Spinal cord (tissue), 10 donors: Measurements from ENCODE around the gene STK32B. TPM values are rescaled to one million over a fixed set of nuclear protein-coding genes. Genes with fewer than 3 reads are reported as not detected.
"Not testable (repeated sequence)": the region's sequence is repeated elsewhere in the genome, so short reads cannot be mapped to it uniquely, and the experiment has no call there.

Experiments
- DNase-seq, 6 donors: peaks; one replicate each; pipeline versions ENCODE4 v3.0.0 to v3.0.0-alpha.2; 2013 to 2015; ENCODE audit warnings: low spot score in 6 of 6, low read depth in 4 of 6
- H3K27ac ChIP-seq: one replicate; pipeline ENCODE4 v1.5.1; 2013; ENCODE audit warnings: low read depth, low read length, control low read depth
- H3K27me3 ChIP-seq: one replicate; pipeline ENCODE4 v1.6.1; 2013; ENCODE audit warnings: low read length; ENCODE audit not compliant: control insufficient read depth, insufficient read depth
- H3K36me3 ChIP-seq: one replicate; pipeline ENCODE4 v1.6.1; 2013; ENCODE audit warnings: low read length; ENCODE audit not compliant: control insufficient read depth, insufficient read depth
- H3K4me1 ChIP-seq: one replicate; pipeline ENCODE4 v1.6.1; 2013; ENCODE audit warnings: low read length; ENCODE audit not compliant: control insufficient read depth, insufficient read depth
- H3K4me3 ChIP-seq: one replicate; pipeline ENCODE4 v1.5.1; 2013; ENCODE audit warnings: low read depth, low read length, control low read depth
- H3K9me3 ChIP-seq: one replicate; pipeline ENCODE4 v1.6.1; 2013; ENCODE audit warnings: low read length; ENCODE audit not compliant: control insufficient read depth, insufficient read depth
- WGBS: methylation state at CpG from one replicate; pipeline ENCODE4 v1.1.5; 2013; ENCODE audit warnings: missing lambda C conversion rate; ENCODE audit not compliant: insufficient coverage; 5-methylcytosine and 5-hydroxymethylcytosine counted together
- polyA plus RNA-seq, 2 donors: library from polyadenylated mRNA; unstranded; fragments of 120-200 nt; gene quantifications; one replicate each; pipeline ENCODE4 v1.2.1, GENCODE V29; 2013; ENCODE audit not compliant: insufficient read length in 2 of 2
- total RNA-seq, 2 donors: library from RNA; depleted of rRNA in 1 of 2; stranded (reverse); fragments of 120-200 nt in 1 of 2; fragments of >200 nt in 1 of 2; gene quantifications; one replicate each; pipeline versions ENCODE4 v1.2.3 to v1.2.4, GENCODE V29; 2013 to 2014
- donor health status: healthy.

Gene STK32B
- total and polyA plus RNA-seq, 4 donors = 7.0 to 25.6 (median 19.0) TPM

- Histone ChIP-seq H3K4me3 (no peak overlapping the region), H3K36me3 (no peaks in the 10 kb centered on the region), H3K27me3 (no peaks in the 10 kb centered on the region), H3K4me1 (no peaks in the 10 kb centered on the region), H3K9me3 (no peaks in the 10 kb centered on the region), H3K27ac (no peak overlapping the region)
- no CpG with 5 or more reads among the region's 1 CpG for WGBS
- DNase-seq = no peak
Measured at GRCh38 chr4:5247735-5248134, 196.5 kb downstream of the STK32B start.

- Histone ChIP-seq H3K36me3 (no peaks in the 10 kb centered on the region), H3K27ac (no peak overlapping the region), H3K9me3 (no peaks in the 10 kb centered on the region), H3K4me3 (no peak overlapping the region), H3K4me1 (no peaks in the 10 kb centered on the region), H3K27me3 (no peaks in the 10 kb centered on the region)
- WGBS = no CpG with 5 or more reads among the region's 2 CpGs
- DNase-seq = no peak
Measured at GRCh38 chr4:5249727-5250126, 198.4 kb downstream of the STK32B start.

GRCh38 chr4:5250536-5250935, 199.3 kb downstream of the STK32B start:
- H3K27me3 ChIP-seq, H3K9me3 ChIP-seq, H3K4me3 ChIP-seq, H3K36me3 ChIP-seq, H3K27ac ChIP-seq, DNase-seq, H3K4me1 ChIP-seq: not testable (repeated sequence)
- WGBS = 86% methylated on average over 2 of the region's 5 CpGs

GRCh38 chr4:5256421-5256820, 205.1 kb downstream of the STK32B start:
- Histone ChIP-seq H3K27ac (no peak overlapping the region), H3K36me3 (no peaks in the 10 kb centered on the region), H3K27me3 (no peaks in the 10 kb centered on the region), H3K9me3 (no peaks in the 10 kb centered on the region), H3K4me1 (no peaks in the 10 kb centered on the region), H3K4me3 (no peak overlapping the region)
- peak in 1 of 6 donors; percentile 26 for DNase-seq
- WGBS = 66% methylated on average over 3 of the region's 4 CpGs

- H3K4me3 ChIP-seq = no peak overlapping the region
- no peaks in the 10 kb centered on the region for H3K4me1 ChIP-seq
- H3K36me3 ChIP-seq = no peaks in the 10 kb centered on the region
- no peaks in the 10 kb centered on the region for H3K9me3 ChIP-seq
- H3K27ac ChIP-seq = no peak overlapping the region
- no peaks in the 10 kb centered on the region for H3K27me3 ChIP-seq
- no peak for DNase-seq
- 94% methylated on average over 2 of the region's 2 CpGs for WGBS
Measured at GRCh38 chr4:5257086-5257485, 205.8 kb downstream of the STK32B start.

- WGBS = 100% methylated on average over 1 of the region's 2 CpGs
- Histone ChIP-seq H3K27me3 (no peaks in the 10 kb centered on the region), H3K9me3 (no peaks in the 10 kb centered on the region), H3K36me3 (no peaks in the 10 kb centered on the region), H3K27ac (no peak overlapping the region), H3K4me1 (no peaks in the 10 kb centered on the region), H3K4me3 (no peak overlapping the region)
- peak in 1 of 6 donors; percentile 59 for DNase-seq
Measured at GRCh38 chr4:5259471-5259870, 208.2 kb downstream of the STK32B start.

- Histone ChIP-seq H3K27me3 (no peaks in the 10 kb centered on the region), H3K27ac (no peak overlapping the region), H3K4me1 (no peaks in the 10 kb centered on the region), H3K36me3 (no peaks in the 10 kb centered on the region), H3K4me3 (no peak overlapping the region), H3K9me3 (no peaks in the 10 kb centered on the region)
- 91% methylated on average over 4 of the region's 6 CpGs for WGBS
- DNase-seq = no peak
Measured at GRCh38 chr4:5260121-5260520, 208.8 kb downstream of the STK32B start.

GRCh38 chr4:5261866-5262265, 210.6 kb downstream of the STK32B start:
- Histone ChIP-seq H3K4me3 (no peak overlapping the region), H3K4me1 (no peaks in the 10 kb centered on the region), H3K36me3 (no peaks in the 10 kb centered on the region), H3K9me3 (no peaks in the 10 kb centered on the region), H3K27ac (no peak overlapping the region), H3K27me3 (no peaks in the 10 kb centered on the region)
- WGBS = 49% methylated on average over 3 of the region's 4 CpGs
- peak in 3 of 6 donors; percentile 4 to 81 (median 24) for DNase-seq

GRCh38 chr4:5266991-5267390, 215.7 kb downstream of the STK32B start:
- 89% methylated on average over 1 of the region's 2 CpGs for WGBS
- no peak for DNase-seq
- Histone ChIP-seq H3K36me3 (no peaks in the 10 kb centered on the region), H3K4me1 (no peaks in the 10 kb centered on the region), H3K27ac (no peak overlapping the region), H3K9me3 (no peaks in the 10 kb centered on the region), H3K4me3 (no peak overlapping the region), H3K27me3 (no peaks in the 10 kb centered on the region)

- Histone ChIP-seq H3K36me3 (no peaks in the 10 kb centered on the region), H3K4me3 (no peak overlapping the region), H3K9me3 (no peaks in the 10 kb centered on the region), H3K27me3 (no peaks in the 10 kb centered on the region), H3K4me1 (no peaks in the 10 kb centered on the region), H3K27ac (no peak overlapping the region)
- DNase-seq = peak in 1 of 6 donors; percentile 37
- 94% methylated on average over 3 of the region's 8 CpGs for WGBS
Measured at GRCh38 chr4:5267408-5267807, 216.1 kb downstream of the STK32B start.
